Measurements from ENCODE around the gene TAGLN2.

TAGLN2 gene

DNA sequence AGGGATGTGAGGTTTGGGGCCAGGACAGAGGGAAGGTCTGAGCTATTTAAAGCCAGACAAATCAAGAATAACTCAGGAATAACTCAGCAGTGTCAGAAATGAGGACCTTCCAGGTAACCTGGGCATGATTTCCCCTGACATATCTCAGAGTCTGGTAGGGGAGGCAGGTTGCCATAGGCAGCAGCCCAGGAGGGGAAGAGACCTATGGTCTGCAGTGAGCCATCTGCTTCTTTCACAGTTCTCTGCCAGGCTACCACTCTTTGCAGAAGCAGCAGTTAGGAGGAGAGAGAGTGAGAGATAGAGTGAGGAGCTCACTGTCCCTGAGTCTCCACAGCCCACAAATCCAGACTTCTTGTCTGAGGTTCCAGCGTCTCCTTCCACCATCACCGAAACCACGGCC, 56.5 kb downstream of the TAGLN2 start:
- DNase-seq: no peak

Data from GOT3 (cell line).